ENCODE data around the gene BCAN. TPM values are rescaled to one million over a fixed set of nuclear protein-coding genes. Genes with fewer than 3 reads are reported as not detected.
A peak's percentile ranks its signal among the peaks of the same experiment; 100 is the strongest.

Gene BCAN
- total and polyA plus RNA-seq, 4 donors = 181 to 1,252 (median 607) TPM

GRCh38 chr1:156657741-156658319, 15.9 kb downstream of the BCAN start:
- H3K4me1 ChIP-seq (ENCODE audit: control insufficient read depth, insufficient read depth, low read length) = peaks cover 95% of the 10 kb centered on the region
- peak overlapping the region; percentile 76 for H3K27ac ChIP-seq (ENCODE audit: low read depth, low read length)
- no peak for DNase-seq (ENCODE audit: low read depth in 4 of 6, low spot score in 6 of 6)
- H3K4me3 ChIP-seq (ENCODE audit: low read depth, low read length) = no peak overlapping the region
- 22% methylated on average over 12 of the region's 15 CpGs for WGBS (ENCODE audit: insufficient coverage)
- H3K9me3 ChIP-seq (ENCODE audit: control insufficient read depth, insufficient read depth, low read length) = no peaks in the 10 kb centered on the region
- peaks cover 66% of the 10 kb centered on the region for H3K36me3 ChIP-seq (ENCODE audit: control insufficient read depth, insufficient read depth, low read length)
- peaks cover 5% of the 10 kb centered on the region for H3K27me3 ChIP-seq (ENCODE audit: control insufficient read depth, insufficient read depth, low read length)

- H3K4me3 ChIP-seq (ENCODE audit: low read depth, low read length) = no peak overlapping the region
- whole genome bisulfite sequencing (ENCODE audit: insufficient coverage) = 75% methylated on average over 14 of the region's 14 CpGs
Measured at GRCh38 chr1:156658496-156658895, 16.6 kb downstream of the BCAN start.

GRCh38 chr1:156658945-156659574, 17.1 kb downstream of the BCAN start:
- Histone ChIP-seq H3K9me3 (ENCODE audit: control insufficient read depth, insufficient read depth, low read length) (no peaks in the 10 kb centered on the region), H3K4me3 (ENCODE audit: low read depth, low read length) (no peak overlapping the region), H3K4me1 (ENCODE audit: control insufficient read depth, insufficient read depth, low read length) (peaks cover 100% of the 10 kb centered on the region), H3K36me3 (ENCODE audit: control insufficient read depth, insufficient read depth, low read length) (peaks cover 57% of the 10 kb centered on the region), H3K27me3 (ENCODE audit: control insufficient read depth, insufficient read depth, low read length) (peaks cover 5% of the 10 kb centered on the region), H3K27ac (ENCODE audit: low read depth, low read length) (no peak overlapping the region)
- DNase-seq (ENCODE audit: low read depth in 4 of 6, low spot score in 6 of 6) = no peak
- 84% methylated on average over 9 of the region's 10 CpGs for whole genome bisulfite sequencing (ENCODE audit: insufficient coverage)

More at GRCh38 chr1:156658496-156658895, 16.6 kb downstream of the BCAN start:
- Histone ChIP-seq H3K36me3 (ENCODE audit: control insufficient read depth, insufficient read depth, low read length) (peaks cover 62% of the 10 kb centered on the region), H3K9me3 (ENCODE audit: control insufficient read depth, insufficient read depth, low read length) (no peaks in the 10 kb centered on the region), H3K4me1 (ENCODE audit: control insufficient read depth, insufficient read depth, low read length) (peaks cover 95% of the 10 kb centered on the region), H3K27ac (ENCODE audit: low read depth, low read length) (no peak overlapping the region), H3K27me3 (ENCODE audit: control insufficient read depth, insufficient read depth, low read length) (peaks cover 5% of the 10 kb centered on the region)
- no peak for DNase-seq (ENCODE audit: low read depth in 4 of 6, low spot score in 6 of 6)

- Histone ChIP-seq H3K27me3 (ENCODE audit: control insufficient read depth, insufficient read depth, low read length) (peaks cover 5% of the 10 kb centered on the region), H3K27ac (ENCODE audit: low read depth, low read length) (no peak overlapping the region), H3K36me3 (ENCODE audit: control insufficient read depth, insufficient read depth, low read length) (peaks cover 52% of the 10 kb centered on the region), H3K9me3 (ENCODE audit: control insufficient read depth, insufficient read depth, low read length) (no peaks in the 10 kb centered on the region), H3K4me1 (ENCODE audit: control insufficient read depth, insufficient read depth, low read length) (peaks cover 100% of the 10 kb centered on the region), H3K4me3 (ENCODE audit: low read depth, low read length) (no peak overlapping the region)
- WGBS (ENCODE audit: insufficient coverage) = 35% methylated on average over 6 of the region's 6 CpGs
- DNase-seq (ENCODE audit: low read depth in 4 of 6, low spot score in 6 of 6) = no peak
Measured at GRCh38 chr1:156659661-156659987, 17.7 kb downstream of the BCAN start.

GRCh38 chr1:156659988-156660751, 18.3 kb downstream of the BCAN start:
- peaks cover 100% of the 10 kb centered on the region for H3K4me1 ChIP-seq (ENCODE audit: control insufficient read depth, insufficient read depth, low read length)
- DNase-seq (ENCODE audit: low read depth in 4 of 6, low spot score in 6 of 6) = peak in 5 of 6 donors; percentile 84 to 96 (median 88)
- peak overlapping the region; percentile 18 for H3K4me3 ChIP-seq (ENCODE audit: low read depth, low read length)
- H3K27me3 ChIP-seq (ENCODE audit: control insufficient read depth, insufficient read depth, low read length) = peaks cover 5% of the 10 kb centered on the region
- peak overlapping the region; percentile 79 for H3K27ac ChIP-seq (ENCODE audit: low read depth, low read length)
- 9% methylated on average over 33 of the region's 38 CpGs for WGBS (ENCODE audit: insufficient coverage)
- peaks cover 52% of the 10 kb centered on the region for H3K36me3 ChIP-seq (ENCODE audit: control insufficient read depth, insufficient read depth, low read length)
- no peaks in the 10 kb centered on the region for H3K9me3 ChIP-seq (ENCODE audit: control insufficient read depth, insufficient read depth, low read length)

- Histone ChIP-seq H3K4me3 (ENCODE audit: low read depth, low read length) (no peak overlapping the region), H3K9me3 (ENCODE audit: control insufficient read depth, insufficient read depth, low read length) (no peaks in the 10 kb centered on the region), H3K4me1 (ENCODE audit: control insufficient read depth, insufficient read depth, low read length) (peaks cover 100% of the 10 kb centered on the region), H3K27ac (ENCODE audit: low read depth, low read length) (peak overlapping the region; percentile 79), H3K36me3 (ENCODE audit: control insufficient read depth, insufficient read depth, low read length) (peaks cover 52% of the 10 kb centered on the region), H3K27me3 (ENCODE audit: control insufficient read depth, insufficient read depth, low read length) (peaks cover 5% of the 10 kb centered on the region)
- no peak for DNase-seq (ENCODE audit: low read depth in 4 of 6, low spot score in 6 of 6)
- WGBS (ENCODE audit: insufficient coverage) = 100% methylated on average over 1 of the region's 2 CpGs
Measured at GRCh38 chr1:156660752-156661112, 18.8 kb downstream of the BCAN start.

GRCh38 chr1:156662005-156662799, 20.3 kb downstream of the BCAN start:
- DNase-seq (ENCODE audit: low read depth in 4 of 6, low spot score in 6 of 6) = peak in 1 of 6 donors; percentile 62
- H3K4me3 ChIP-seq (ENCODE audit: low read depth, low read length) = no peak overlapping the region

GRCh38 chr1:156662800-156663055, 20.8 kb downstream of the BCAN start:
- Histone ChIP-seq H3K27me3 (ENCODE audit: control insufficient read depth, insufficient read depth, low read length) (no peaks in the 10 kb centered on the region), H3K9me3 (ENCODE audit: control insufficient read depth, insufficient read depth, low read length) (no peaks in the 10 kb centered on the region), H3K27ac (ENCODE audit: low read depth, low read length) (peak overlapping the region; percentile 79), H3K4me1 (ENCODE audit: control insufficient read depth, insufficient read depth, low read length) (peaks cover 97% of the 10 kb centered on the region), H3K36me3 (ENCODE audit: control insufficient read depth, insufficient read depth, low read length) (peaks cover 42% of the 10 kb centered on the region), H3K4me3 (ENCODE audit: low read depth, low read length) (no peak overlapping the region)
- DNase-seq (ENCODE audit: low read depth in 4 of 6, low spot score in 6 of 6) = no peak
- 85% methylated on average over 5 of the region's 5 CpGs for WGBS (ENCODE audit: insufficient coverage)

More at GRCh38 chr1:156662005-156662799, 20.3 kb downstream of the BCAN start:
- peak overlapping the region; percentile 79 for H3K27ac ChIP-seq (ENCODE audit: low read depth, low read length)
- no peaks in the 10 kb centered on the region for H3K27me3 ChIP-seq (ENCODE audit: control insufficient read depth, insufficient read depth, low read length)
- H3K4me1 ChIP-seq (ENCODE audit: control insufficient read depth, insufficient read depth, low read length) = peaks cover 97% of the 10 kb centered on the region
- H3K36me3 ChIP-seq (ENCODE audit: control insufficient read depth, insufficient read depth, low read length) = peaks cover 47% of the 10 kb centered on the region
- H3K9me3 ChIP-seq (ENCODE audit: control insufficient read depth, insufficient read depth, low read length) = no peaks in the 10 kb centered on the region
- 57% methylated on average over 12 of the region's 12 CpGs for WGBS (ENCODE audit: insufficient coverage)

- no peak overlapping the region for H3K4me3 ChIP-seq (ENCODE audit: low read depth, low read length)
- H3K9me3 ChIP-seq (ENCODE audit: control insufficient read depth, insufficient read depth, low read length) = no peaks in the 10 kb centered on the region
- H3K27ac ChIP-seq (ENCODE audit: low read depth, low read length) = peak overlapping the region; percentile 79
- peaks cover 37% of the 10 kb centered on the region for H3K36me3 ChIP-seq (ENCODE audit: control insufficient read depth, insufficient read depth, low read length)
- H3K4me1 ChIP-seq (ENCODE audit: control insufficient read depth, insufficient read depth, low read length) = peaks cover 98% of the 10 kb centered on the region
- 25% methylated on average over 5 of the region's 5 CpGs for WGBS (ENCODE audit: insufficient coverage)
- DNase-seq (ENCODE audit: low read depth in 4 of 6, low spot score in 6 of 6) = no peak
- no peaks in the 10 kb centered on the region for H3K27me3 ChIP-seq (ENCODE audit: control insufficient read depth, insufficient read depth, low read length)
Measured at GRCh38 chr1:156663178-156663577, 21.3 kb downstream of the BCAN start.
